ENCODE measurements around the gene LYZL6.

DNA sequence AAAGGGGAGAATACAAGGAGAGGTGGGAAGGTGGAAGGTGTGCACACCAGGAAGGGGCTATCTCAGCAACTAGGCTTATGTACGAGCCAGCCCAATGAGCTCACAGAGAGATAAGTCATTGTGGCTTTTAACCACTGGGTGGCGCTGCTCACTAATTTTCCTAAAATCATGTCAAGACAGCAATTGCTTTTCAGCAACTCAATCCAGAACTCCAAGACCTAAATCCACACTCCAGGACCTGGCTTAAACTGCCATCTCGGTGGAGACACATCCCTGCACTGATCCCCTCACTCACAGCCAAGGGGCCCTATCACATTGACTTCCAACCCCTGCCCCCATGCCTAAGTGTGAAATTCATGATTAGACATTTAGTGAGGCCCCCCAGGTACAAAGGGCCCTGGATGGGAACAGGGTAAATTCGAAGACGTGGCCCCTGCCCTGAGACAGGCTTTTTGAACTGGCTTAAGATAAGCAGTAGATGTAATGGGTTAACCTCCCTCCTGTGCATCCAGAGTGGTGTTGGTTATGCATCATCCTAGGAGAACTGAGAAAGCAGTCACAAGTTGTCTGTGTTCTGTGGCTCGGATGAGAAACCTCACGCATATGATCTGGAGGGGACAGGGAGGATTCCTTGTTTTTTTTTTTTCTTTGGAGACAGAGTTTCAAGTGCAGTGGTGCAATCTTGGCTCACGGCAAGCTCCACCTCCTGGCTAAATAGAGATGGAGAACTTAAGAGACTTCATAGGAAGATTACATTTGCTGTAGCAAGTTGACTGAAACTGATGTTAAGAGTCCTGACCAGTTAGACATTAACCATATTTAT is 26.3 kb upstream of the LYZL6 start:
- TF ChIP-seq SIN3A (IDR thresholded peaks at IDR 0.05; ENCODE audit: borderline replicate concordance, insufficient read depth, low read depth, low read length) (no peak), CTCF (IDR thresholded peaks at IDR 0.05) (peak; percentile 88), POLR2AphosphoS5 (IDR thresholded peaks at IDR 0.05; ENCODE audit: low read depth, low read length) (no peak)
